ENCODE results near the gene MED13L. TPM values are rescaled to one million over a fixed set of nuclear protein-coding genes. Genes with fewer than 3 reads are reported as not detected.

MED13L gene
- total and polyA plus RNA-seq, 4 donors: 7.9 to 94.0 (median 37.7) TPM

DNA sequence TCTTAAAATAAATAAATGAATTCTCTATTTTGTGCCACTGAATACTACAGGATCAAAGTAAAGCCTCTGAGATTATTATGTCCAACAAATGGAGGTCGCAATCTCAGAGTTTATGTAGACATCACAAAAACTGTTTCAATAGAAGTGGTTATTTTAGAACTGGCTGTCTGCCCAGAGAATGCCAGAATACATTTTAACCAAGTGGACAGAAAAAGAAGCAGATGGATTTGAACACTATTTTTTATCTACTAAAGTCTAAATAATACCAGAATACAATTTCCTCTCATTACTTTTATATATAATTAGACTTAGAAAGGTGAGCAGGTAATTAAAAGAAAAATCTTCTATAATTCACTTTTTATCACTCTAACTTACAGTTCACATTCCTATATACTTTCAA lies 118.3 kb downstream of the MED13L start:
- 17% methylated on average over 1 of the region's 1 CpG for WGBS
- DNase-seq (ENCODE audit: low spot score): no peak
- no peak overlapping the region for H3K27ac ChIP-seq (ENCODE audit: low read depth in 1 of 2, low read length in 2 of 2)

DNA sequence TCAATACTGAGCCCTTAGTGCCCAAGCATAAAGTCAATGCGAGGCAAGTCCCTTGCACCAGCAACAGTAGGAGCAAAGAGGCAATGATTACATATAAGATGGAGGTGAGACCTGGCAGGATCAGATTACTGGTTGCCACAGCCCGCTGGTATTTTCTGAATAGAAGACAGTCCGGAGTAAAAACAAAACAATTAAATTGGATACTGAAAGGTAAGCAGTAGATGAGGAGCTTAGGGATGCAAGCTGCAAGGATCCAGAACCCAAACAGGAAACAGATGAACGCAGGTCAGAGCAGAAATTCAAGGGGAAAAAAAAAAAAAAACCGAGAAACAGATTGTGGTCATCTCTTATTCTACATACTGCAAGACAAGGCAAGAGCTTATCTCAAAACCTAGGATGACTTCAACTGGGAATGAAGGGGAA lies 119.6 kb downstream of the MED13L start:
- H3K9ac ChIP-seq (ENCODE audit: low read depth in 1 of 2, low read length in 2 of 2): no peak overlapping the region
- no peaks in the 10 kb centered on the region for H3K27me3 ChIP-seq (ENCODE audit: control insufficient read depth in 4 of 4, insufficient read depth in 4 of 4, low read length in 3 of 4)
- H3K4me1 ChIP-seq (ENCODE audit: control insufficient read depth in 4 of 4, insufficient read depth in 4 of 4, low read length in 3 of 4): peaks cover 7 to 37% (median 26%) of the 10 kb centered on the region in 4 donors
- DNase-seq (ENCODE audit: low spot score): no peak
- H3K36me3 ChIP-seq (ENCODE audit: control insufficient read depth in 4 of 4, insufficient read depth in 3 of 4, low read depth in 1 of 4, low read length in 3 of 4): no peaks in the 10 kb centered on the region
- H3K9me3 ChIP-seq (ENCODE audit: control insufficient read depth in 4 of 4, low read length in 3 of 4): no peaks in the 10 kb centered on the region
- no peak overlapping the region for H3K4me3 ChIP-seq (ENCODE audit: low read depth in 1 of 3, low read length in 3 of 3)
- TF ChIP-seq EGR1 (IDR thresholded peaks at IDR 0.05; ENCODE audit: low read depth in 2 of 2): no peak
- no peak overlapping the region for H3K27ac ChIP-seq (ENCODE audit: low read depth in 1 of 2, low read length in 2 of 2)
- 80% methylated on average over 5 of the region's 5 CpGs for WGBS

More for the DNA sequence above, 118.3 kb downstream of the MED13L start:
- no peaks in the 10 kb centered on the region for H3K9me3 ChIP-seq (ENCODE audit: control insufficient read depth in 4 of 4, low read length in 3 of 4)
- no peak overlapping the region for H3K4me3 ChIP-seq (ENCODE audit: low read depth in 1 of 3, low read length in 3 of 3)
- TF ChIP-seq YY1 (IDR thresholded peaks at IDR 0.05) (no peak), RAD21 (IDR thresholded peaks at IDR 0.05) (peak in 1 of 2 donors; percentile 7)
- peaks cover 2 to 28% (median 23%) of the 10 kb centered on the region in 4 donors for H3K4me1 ChIP-seq (ENCODE audit: control insufficient read depth in 4 of 4, insufficient read depth in 4 of 4, low read length in 3 of 4)
- H3K27me3 ChIP-seq (ENCODE audit: control insufficient read depth in 4 of 4, insufficient read depth in 4 of 4, low read length in 3 of 4): no peaks in the 10 kb centered on the region
- no peaks in the 10 kb centered on the region for H3K36me3 ChIP-seq (ENCODE audit: control insufficient read depth in 4 of 4, insufficient read depth in 3 of 4, low read depth in 1 of 4, low read length in 3 of 4)
- H3K9ac ChIP-seq (ENCODE audit: low read depth in 1 of 2, low read length in 2 of 2): no peak overlapping the region

DNA sequence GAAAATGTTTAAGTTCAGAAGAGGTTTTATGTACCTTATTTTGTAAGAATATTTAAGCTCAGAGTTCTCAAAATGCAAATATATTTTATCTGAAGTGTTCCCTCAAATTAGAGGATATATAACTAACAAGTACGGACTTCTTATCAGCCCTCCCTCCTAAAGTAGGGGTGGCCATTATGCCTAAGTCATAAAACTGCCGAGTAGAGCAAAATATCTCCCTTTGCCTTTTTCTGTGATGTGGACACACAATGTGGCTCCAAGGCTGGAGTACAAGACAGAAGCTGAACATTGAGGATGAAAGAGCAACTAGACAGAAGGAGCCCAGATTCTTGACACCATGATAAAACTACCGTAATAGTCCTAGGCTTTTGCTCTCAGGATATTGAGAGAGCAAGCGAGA lies 120.9 kb downstream of the MED13L start:
- no peak for DNase-seq (ENCODE audit: low spot score)
- WGBS: 88% methylated on average over 4 of the region's 4 CpGs
- TF ChIP-seq GABPA (IDR thresholded peaks at IDR 0.05 in 1 of 2, conservative IDR thresholded peaks at IDR 0.05 in 1 of 2) (no peak), FOXA2 (IDR thresholded peaks at IDR 0.05) (no peak), RXRA (IDR thresholded peaks at IDR 0.05) (no peak), TAF1 (conservative IDR thresholded peaks at IDR 0.05) (no peak), FOXA1 (IDR thresholded peaks at IDR 0.05) (no peak), RAD21 (IDR thresholded peaks at IDR 0.05) (no peak), YY1 (IDR thresholded peaks at IDR 0.05) (no peak), NR2F2 (IDR thresholded peaks at IDR 0.05) (no peak), SP1 (IDR thresholded peaks at IDR 0.05) (no peak), EGR1 (IDR thresholded peaks at IDR 0.05; ENCODE audit: low read depth in 2 of 2) (no peak), JUND (IDR thresholded peaks at IDR 0.05) (no peak), HNF4A (conservative IDR thresholded peaks at IDR 0.05) (no peak)
- TF ChIP-seq, protein P1, sequence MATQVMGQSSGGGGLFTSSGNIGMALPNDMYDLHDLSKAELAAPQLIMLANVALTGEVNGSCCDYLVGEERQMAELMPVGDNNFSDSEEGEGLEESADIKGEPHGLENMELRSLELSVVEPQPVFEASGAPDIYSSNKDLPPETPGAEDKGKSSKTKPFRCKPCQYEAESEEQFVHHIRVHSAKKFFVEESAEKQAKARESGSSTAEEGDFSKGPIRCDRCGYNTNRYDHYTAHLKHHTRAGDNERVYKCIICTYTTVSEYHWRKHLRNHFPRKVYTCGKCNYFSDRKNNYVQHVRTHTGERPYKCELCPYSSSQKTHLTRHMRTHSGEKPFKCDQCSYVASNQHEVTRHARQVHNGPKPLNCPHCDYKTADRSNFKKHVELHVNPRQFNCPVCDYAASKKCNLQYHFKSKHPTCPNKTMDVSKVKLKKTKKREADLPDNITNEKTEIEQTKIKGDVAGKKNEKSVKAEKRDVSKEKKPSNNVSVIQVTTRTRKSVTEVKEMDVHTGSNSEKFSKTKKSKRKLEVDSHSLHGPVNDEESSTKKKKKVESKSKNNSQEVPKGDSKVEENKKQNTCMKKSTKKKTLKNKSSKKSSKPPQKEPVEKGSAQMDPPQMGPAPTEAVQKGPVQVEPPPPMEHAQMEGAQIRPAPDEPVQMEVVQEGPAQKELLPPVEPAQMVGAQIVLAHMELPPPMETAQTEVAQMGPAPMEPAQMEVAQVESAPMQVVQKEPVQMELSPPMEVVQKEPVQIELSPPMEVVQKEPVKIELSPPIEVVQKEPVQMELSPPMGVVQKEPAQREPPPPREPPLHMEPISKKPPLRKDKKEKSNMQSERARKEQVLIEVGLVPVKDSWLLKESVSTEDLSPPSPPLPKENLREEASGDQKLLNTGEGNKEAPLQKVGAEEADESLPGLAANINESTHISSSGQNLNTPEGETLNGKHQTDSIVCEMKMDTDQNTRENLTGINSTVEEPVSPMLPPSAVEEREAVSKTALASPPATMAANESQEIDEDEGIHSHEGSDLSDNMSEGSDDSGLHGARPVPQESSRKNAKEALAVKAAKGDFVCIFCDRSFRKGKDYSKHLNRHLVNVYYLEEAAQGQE (IDR thresholded peaks at IDR 0.05): no peak
- TF ChIP-seq, protein P2, sequence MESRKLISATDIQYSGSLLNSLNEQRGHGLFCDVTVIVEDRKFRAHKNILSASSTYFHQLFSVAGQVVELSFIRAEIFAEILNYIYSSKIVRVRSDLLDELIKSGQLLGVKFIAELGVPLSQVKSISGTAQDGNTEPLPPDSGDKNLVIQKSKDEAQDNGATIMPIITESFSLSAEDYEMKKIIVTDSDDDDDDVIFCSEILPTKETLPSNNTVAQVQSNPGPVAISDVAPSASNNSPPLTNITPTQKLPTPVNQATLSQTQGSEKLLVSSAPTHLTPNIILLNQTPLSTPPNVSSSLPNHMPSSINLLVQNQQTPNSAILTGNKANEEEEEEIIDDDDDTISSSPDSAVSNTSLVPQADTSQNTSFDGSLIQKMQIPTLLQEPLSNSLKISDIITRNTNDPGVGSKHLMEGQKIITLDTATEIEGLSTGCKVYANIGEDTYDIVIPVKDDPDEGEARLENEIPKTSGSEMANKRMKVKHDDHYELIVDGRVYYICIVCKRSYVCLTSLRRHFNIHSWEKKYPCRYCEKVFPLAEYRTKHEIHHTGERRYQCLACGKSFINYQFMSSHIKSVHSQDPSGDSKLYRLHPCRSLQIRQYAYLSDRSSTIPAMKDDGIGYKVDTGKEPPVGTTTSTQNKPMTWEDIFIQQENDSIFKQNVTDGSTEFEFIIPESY (IDR thresholded peaks at IDR 0.05): no peak
- TF ChIP-seq, protein P3, sequence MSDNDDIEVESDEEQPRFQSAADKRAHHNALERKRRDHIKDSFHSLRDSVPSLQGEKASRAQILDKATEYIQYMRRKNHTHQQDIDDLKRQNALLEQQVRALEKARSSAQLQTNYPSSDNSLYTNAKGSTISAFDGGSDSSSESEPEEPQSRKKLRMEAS (IDR thresholded peaks at IDR 0.05): no peak
- TF ChIP-seq, protein P4, sequence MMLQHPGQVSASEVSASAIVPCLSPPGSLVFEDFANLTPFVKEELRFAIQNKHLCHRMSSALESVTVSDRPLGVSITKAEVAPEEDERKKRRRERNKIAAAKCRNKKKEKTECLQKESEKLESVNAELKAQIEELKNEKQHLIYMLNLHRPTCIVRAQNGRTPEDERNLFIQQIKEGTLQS (IDR thresholded peaks at IDR 0.05): no peak
- TF ChIP-seq, protein P5, sequence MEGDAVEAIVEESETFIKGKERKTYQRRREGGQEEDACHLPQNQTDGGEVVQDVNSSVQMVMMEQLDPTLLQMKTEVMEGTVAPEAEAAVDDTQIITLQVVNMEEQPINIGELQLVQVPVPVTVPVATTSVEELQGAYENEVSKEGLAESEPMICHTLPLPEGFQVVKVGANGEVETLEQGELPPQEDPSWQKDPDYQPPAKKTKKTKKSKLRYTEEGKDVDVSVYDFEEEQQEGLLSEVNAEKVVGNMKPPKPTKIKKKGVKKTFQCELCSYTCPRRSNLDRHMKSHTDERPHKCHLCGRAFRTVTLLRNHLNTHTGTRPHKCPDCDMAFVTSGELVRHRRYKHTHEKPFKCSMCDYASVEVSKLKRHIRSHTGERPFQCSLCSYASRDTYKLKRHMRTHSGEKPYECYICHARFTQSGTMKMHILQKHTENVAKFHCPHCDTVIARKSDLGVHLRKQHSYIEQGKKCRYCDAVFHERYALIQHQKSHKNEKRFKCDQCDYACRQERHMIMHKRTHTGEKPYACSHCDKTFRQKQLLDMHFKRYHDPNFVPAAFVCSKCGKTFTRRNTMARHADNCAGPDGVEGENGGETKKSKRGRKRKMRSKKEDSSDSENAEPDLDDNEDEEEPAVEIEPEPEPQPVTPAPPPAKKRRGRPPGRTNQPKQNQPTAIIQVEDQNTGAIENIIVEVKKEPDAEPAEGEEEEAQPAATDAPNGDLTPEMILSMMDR (IDR thresholded peaks at IDR 0.05; ENCODE audit: low read depth, low read length, missing input control): no peak

More for the DNA sequence above, 120.9 kb downstream of the MED13L start:
- H3K27me3 ChIP-seq (ENCODE audit: control insufficient read depth in 4 of 4, insufficient read depth in 4 of 4, low read length in 3 of 4): no peaks in the 10 kb centered on the region
- no peaks in the 10 kb centered on the region for H3K36me3 ChIP-seq (ENCODE audit: control insufficient read depth in 4 of 4, insufficient read depth in 3 of 4, low read depth in 1 of 4, low read length in 3 of 4)
- H3K27ac ChIP-seq (ENCODE audit: low read depth in 1 of 2, low read length in 2 of 2): no peak overlapping the region
- peaks cover 7 to 33% (median 23%) of the 10 kb centered on the region in 4 donors for H3K4me1 ChIP-seq (ENCODE audit: control insufficient read depth in 4 of 4, insufficient read depth in 4 of 4, low read length in 3 of 4)
- H3K9ac ChIP-seq (ENCODE audit: low read depth in 1 of 2, low read length in 2 of 2): no peak overlapping the region
- H3K9me3 ChIP-seq (ENCODE audit: control insufficient read depth in 4 of 4, low read length in 3 of 4): no peaks in the 10 kb centered on the region
- no peak overlapping the region for H3K4me3 ChIP-seq (ENCODE audit: low read depth in 1 of 3, low read length in 3 of 3)
